Right atrium auricular region (tissue), 2 donors: ENCODE measurements around the gene THAP6. TPM values are rescaled to one million over a fixed set of nuclear protein-coding genes. Genes with fewer than 3 reads are reported as not detected.

Experiments used
- DNase-seq: peaks from one replicate; pipeline ENCODE4 v3.0.0-alpha.2; 2019; ENCODE audit warnings: low spot score
- H3K27ac ChIP-seq, 2 donors: fragments of 200-600 bp; sonication (generic); 1 replicate in 1 of 2; 2 replicates in 1 of 2; pipeline ENCODE4 v1.5.1; 2016 to 2019
- H3K27me3 ChIP-seq, 2 donors: fragments of 200-600 bp; sonication (generic); one replicate each; pipeline versions ENCODE4 v1.5.1 to v1.6.0; 2017 to 2019
- H3K36me3 ChIP-seq: fragments of 200-600 bp; sonication (generic); one replicate; pipeline ENCODE4 v1.5.1; 2016
- H3K4me1 ChIP-seq, 2 donors: fragments of 200-600 bp; sonication (generic); one replicate each; pipeline versions ENCODE4 v1.5.1 to v1.6.0; 2017 to 2019
- H3K4me3 ChIP-seq, 2 donors: fragments of 200-600 bp; sonication (generic); 1 replicate in 1 of 2; 2 replicates in 1 of 2; pipeline ENCODE4 v1.5.1; 2017 to 2019; ENCODE audit warnings: mild to moderate bottlenecking in 1 of 2, moderate library complexity in 1 of 2
- H3K9me3 ChIP-seq, 2 donors: fragments of 200-600 bp; sonication (generic); one replicate each; pipeline ENCODE4 v1.5.1; 2019
- CTCF ChIP-seq, 2 donors: fragments of 200-600 bp; sonication (generic); IDR thresholded peaks; one replicate each; pipeline ENCODE4 v1.5.1; 2019; ENCODE audit warnings: antibody characterized with exemption in 2 of 2
- total RNA-seq, 2 donors: library from RNA; depleted of rRNA; stranded (reverse); fragments of >200 nt; gene quantifications; one replicate each; pipeline ENCODE4 v1.1.0, GENCODE V29; 2016

THAP6 gene
- total RNA-seq, 2 donors from 2014 or later, result 10.1 to 13.8 TPM

GRCh38 chr4:75565481-75565880, 51.2 kb downstream of the THAP6 start:
- no peaks in the 10 kb centered on the region for H3K36me3 ChIP-seq
- no peaks in the 10 kb centered on the region for H3K9me3 ChIP-seq
- H3K4me3 ChIP-seq, result no peak overlapping the region
- no peak for TF ChIP-seq CTCF (IDR thresholded peaks at IDR 0.05)
- no peak overlapping the region for H3K27ac ChIP-seq
- no peaks in the 10 kb centered on the region for H3K27me3 ChIP-seq
- DNase-seq, result no peak
- H3K4me1 ChIP-seq, result no peaks in the 10 kb centered on the region

GRCh38 chr4:75566911-75567310, 52.6 kb downstream of the THAP6 start:
- Histone ChIP-seq H3K9me3 (no peaks in the 10 kb centered on the region), H3K36me3 (no peaks in the 10 kb centered on the region), H3K4me3 (no peak overlapping the region), H3K4me1 (no peaks in the 10 kb centered on the region), H3K27me3 (no peaks in the 10 kb centered on the region), H3K27ac (no peak overlapping the region)
- no peak for DNase-seq
- no peak for TF ChIP-seq CTCF (IDR thresholded peaks at IDR 0.05)

GRCh38 chr4:75567725-75568124, 53.5 kb downstream of the THAP6 start:
- Histone ChIP-seq H3K27me3 (no peaks in the 10 kb centered on the region), H3K4me3 (no peak overlapping the region), H3K4me1 (no peaks in the 10 kb centered on the region), H3K36me3 (no peaks in the 10 kb centered on the region), H3K9me3 (no peaks in the 10 kb centered on the region), H3K27ac (no peak overlapping the region)
- no peak for DNase-seq
- no peak for TF ChIP-seq CTCF (IDR thresholded peaks at IDR 0.05)

Other genes starting within 250 kb of the THAP6 start
- 10 to 100 TPM; 28.6 to 36.3 TPM for gene RCHY1, start 70 bp upstream of the THAP6 start, total RNA-seq
- not detected for gene ODAPH, start 41.6 kb downstream of the THAP6 start, total RNA-seq
- gene CDKL2, start 116.1 kb downstream of the THAP6 start, total RNA-seq, result 1 to 10 TPM in 1 of 2 donors, under 1 TPM in 1; 0.51 to 1.2 TPM
- gene G3BP2, start 158.9 kb downstream of the THAP6 start, total RNA-seq, result 10 to 100 TPM; 59.5 to 65.4 TPM
- gene USO1, start 210.1 kb downstream of the THAP6 start, total RNA-seq, result 10 to 100 TPM; 76.4 to 87.2 TPM